Hematopoietic multipotent progenitor cell treated with erythropoietin and hydrocortisone succinate and interleukin-3 and kit ligand, for 15 days (in vitro differentiated cells): Measurements from ENCODE around the gene USP49.
A peak's percentile ranks its signal among the peaks of the same experiment; 100 is the strongest.
"Not testable (repeated sequence)": the region's sequence is repeated elsewhere in the genome, so short reads cannot be mapped to it uniquely, and the experiment has no call there.

Source experiments
- DNase-seq: peaks from one replicate; pipeline ENCODE4 v3.0.0-alpha.2; 2015; ENCODE audit warnings: low spot score

The USP49 gene

DNA sequence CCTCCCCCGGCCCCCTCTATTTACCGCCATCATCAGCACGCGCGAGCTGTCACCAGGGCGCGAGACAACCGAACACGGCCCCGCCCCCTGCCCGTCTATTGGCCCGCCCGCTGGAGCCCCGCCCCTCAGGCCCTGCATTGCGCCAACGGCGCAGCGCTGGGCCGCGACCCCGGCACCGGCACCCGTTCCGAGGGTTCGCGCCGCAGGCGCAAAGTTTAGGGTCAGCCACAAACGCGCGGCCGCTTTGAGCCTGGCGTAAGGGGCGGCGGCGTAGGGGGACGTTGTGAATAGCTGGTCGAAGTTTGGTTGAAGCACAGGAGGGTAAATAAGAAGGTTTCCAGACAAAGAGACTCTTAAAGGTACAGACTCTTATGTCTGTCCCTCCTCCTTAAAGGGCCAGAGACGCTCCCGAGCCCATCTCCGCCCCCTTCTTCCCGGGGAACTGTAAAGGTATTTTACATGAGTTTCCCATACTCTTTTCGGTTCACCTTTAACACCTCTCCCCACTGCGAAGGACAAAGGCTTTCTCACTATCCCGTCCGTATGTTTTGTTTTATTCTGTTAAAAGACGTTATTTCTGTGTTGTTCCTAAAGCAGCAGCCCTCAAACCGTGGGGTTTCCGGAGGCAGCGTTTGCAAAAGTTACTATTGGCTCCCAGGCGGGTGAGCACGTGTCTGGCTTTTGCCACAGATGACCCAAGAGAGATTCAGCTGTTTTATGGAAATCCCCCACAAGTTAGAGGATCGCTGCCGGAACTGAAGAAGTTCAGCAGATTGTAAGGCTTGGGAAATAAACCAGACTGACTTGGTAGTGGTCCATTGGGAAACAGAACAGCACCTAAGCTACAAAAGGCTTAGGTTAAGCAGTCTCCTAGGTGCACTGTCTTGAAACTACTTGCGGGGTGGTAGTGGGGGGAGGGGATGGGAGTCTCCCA lies at the start of gene USP49:
USP49 (minus strand) TSS at position 76 of the 934 bp plus-strand sequence. CDS start 88,392 bp downstream, outside the sequence.
- DNase-seq: peak; percentile 87

- no peak for DNase-seq
Measured at GRCh38 chr6:41943456-41943855, 48.3 kb upstream of the USP49 start.

GRCh38 chr6:41942882-41943281 lies 47.7 kb upstream of the USP49 start:
- not testable (repeated sequence) for DNase-seq

DNA sequence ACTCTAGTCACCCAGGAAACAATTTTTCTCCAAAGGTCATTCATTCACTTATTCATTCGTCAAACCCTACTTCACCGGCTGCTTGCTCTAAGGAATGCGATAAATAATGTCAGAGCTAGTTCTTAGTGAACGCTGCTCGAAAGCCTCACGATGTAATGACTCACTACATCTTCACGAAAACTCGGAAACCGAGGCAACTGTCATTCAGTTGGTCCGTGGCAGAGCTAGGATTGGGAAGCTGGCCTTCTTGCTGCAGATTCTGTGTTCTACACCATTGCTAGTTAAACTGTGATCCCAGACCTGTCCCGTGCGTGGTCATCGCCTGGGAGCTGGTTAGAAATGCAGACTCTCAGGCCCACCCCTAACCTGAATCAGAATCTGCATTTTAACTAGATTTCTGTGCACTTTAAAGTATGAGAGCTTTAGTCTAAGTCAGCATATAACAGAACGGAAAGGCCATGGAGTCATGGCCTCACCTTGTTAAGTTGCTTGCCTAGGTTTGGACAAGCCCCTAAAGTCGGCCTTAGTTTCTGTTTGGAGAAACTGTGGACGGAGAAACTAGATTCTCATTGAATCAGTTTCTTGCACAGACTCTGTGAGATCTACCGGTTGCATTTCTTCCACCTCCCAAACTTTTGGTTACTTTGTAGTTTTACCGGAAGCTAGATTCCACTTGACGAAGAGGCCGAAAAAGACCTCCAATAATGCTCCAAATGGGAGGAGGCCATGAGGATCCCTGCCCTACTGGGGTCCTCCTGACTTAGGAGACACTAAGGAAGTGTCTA lies 47.1 kb upstream of the USP49 start:
- no peak for DNase-seq

- DNase-seq: peak; percentile 92
Measured at GRCh38 chr6:41941280-41942066, 46.3 kb upstream of the USP49 start, which contains the start of gene CCND3. Gene CCND3, minus strand, starts transcription at chr6:41941808. Its CDS starts 159 bp downstream, at chr6:41941649.

- no peak for DNase-seq
Measured at GRCh38 chr6:41940759-41941279, 45.6 kb upstream of the USP49 start.

GRCh38 chr6:41939848-41940758 lies 44.9 kb upstream of the USP49 start:
- DNase-seq: peak; percentile 68

GRCh38 chr6:41939176-41939847 lies 44.1 kb upstream of the USP49 start:
- DNase-seq: no peak

- DNase-seq: no peak
Measured at GRCh38 chr6:41938590-41939175, 43.5 kb upstream of the USP49 start.

DNA sequence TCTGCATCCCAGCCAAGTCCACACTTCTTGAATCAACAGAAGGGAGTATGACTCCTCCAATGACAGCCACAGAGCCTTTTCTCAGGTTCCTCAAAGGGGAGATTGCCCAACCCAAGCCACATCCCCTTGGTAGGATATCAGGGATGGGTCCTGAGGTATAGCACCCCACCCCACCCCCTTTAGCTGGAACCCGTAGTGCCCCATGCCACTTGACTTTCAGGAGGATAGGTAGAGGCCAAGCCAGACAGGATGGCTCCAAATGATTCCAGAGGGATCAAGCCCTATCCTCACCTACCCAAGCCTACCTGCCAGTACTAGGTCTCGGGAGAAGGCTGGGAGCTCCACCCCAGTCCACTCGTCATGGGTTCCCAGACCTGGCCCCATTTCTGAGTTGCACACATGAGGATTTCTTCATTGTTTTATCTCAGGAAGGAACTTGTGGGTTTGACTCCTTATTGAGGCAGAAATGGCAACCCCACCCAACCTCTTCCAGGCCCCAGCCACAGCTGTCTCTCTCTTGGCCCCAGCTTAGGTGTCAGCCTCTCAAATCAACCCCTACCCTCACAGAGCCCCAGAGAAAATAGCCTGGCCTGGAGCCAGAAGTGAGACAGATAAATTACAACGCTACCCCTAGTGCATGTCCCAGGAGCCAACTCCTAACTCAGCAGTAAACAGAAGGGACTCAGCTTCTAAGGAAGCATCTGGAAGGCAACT lies 42.8 kb upstream of the USP49 start:
- DNase-seq: peak; percentile 74

DNA sequence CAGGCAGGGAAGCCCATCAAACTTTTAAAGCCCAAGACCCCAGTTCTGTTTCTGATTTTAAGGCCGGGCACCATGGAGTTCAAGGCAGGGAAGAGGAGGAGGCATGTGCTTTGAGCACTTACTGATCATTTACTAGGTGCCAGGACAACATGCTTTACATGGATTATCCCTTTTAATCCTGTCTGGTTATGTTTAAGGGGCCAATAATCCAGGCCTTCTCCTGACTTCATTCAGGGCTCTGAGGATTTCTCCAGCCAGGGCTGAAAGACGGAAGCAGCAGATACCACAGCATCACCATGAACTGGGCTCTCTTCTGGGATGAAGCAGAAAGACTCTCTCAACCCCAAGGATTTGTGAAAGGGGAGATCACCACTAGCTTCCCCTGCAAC lies 42.3 kb upstream of the USP49 start:
- no peak for DNase-seq

DNA sequence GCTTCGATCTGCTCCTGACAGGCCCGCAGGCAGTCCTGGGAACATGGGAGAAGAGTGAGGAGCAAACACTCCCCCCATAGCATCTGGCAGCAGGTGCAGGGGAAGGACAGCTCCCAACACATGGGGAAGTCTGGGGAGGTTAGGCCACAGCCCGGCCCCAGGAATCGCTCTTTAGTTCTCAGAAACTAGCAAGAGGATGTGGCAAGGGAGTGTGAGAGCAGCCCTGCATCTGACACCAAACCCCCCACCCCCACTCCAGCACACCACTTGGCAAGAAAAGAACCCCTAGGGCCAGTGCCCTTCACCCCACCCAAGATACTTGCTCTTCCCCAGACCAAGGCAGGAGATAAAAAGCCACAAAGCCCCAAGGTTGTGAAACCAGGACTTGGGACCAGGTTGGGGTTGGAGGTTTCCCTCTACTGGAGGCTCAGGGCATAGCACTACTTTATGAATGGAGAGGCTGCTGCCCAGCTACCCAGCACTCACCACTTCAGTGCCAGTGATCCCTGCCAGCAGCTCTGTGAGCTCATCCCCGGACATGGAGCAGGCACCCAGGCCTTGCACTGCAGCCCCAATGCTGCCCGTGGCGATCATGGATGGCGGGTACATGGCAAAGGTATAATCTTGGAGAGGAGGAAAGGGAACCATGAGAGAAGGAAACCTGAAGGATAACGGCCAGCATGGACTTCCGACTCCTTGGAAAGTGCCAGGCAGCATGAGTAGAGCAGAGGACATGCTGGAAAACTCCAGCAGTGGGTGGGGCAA lies 41.1 kb upstream of the USP49 start:
- DNase-seq: peak; percentile 90

GRCh38 chr6:41935685-41936072 lies 40.5 kb upstream of the USP49 start:
- DNase-seq: no peak

DNA sequence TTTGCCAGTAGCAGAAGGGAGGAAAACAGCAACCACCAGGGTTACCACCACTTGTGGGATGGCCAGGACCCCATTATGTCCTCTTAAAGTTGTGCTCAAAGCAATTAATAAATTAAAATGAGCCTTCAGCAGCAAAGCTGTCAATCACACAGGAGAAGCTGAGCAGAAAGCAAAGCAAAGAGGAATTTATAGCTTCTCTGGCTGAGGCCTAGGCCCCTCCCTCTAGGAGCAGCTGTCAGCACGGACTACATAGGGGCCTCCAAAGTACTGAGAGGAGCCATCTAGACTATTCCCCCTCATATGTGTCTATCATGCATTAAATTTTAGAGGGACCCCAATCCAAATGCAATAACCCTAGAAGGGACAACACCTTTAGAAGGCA lies 40.0 kb upstream of the USP49 start:
- no peak for DNase-seq

GRCh38 chr6:41934278-41935192 lies 39.4 kb upstream of the USP49 start:
- no peak for DNase-seq

DNA sequence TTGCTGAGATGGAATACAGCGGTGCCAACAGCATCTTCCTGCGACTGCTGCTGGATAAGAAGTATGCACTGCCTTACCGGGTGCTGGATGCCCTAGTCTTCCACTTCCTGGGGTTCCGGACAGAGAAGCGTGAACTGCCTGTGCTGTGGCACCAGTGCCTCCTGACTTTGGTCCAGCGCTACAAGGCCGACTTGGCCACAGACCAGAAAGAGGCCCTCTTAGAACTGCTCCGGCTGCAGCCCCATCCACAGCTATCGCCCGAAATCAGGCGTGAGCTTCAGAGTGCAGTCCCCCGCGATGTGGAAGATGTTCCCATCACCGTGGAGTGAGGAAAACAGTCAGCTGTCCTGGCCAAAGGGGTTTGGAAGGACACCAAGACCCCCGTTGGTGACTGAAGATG lies 37.2 kb upstream of the USP49 start:
- no peak for DNase-seq

DNA sequence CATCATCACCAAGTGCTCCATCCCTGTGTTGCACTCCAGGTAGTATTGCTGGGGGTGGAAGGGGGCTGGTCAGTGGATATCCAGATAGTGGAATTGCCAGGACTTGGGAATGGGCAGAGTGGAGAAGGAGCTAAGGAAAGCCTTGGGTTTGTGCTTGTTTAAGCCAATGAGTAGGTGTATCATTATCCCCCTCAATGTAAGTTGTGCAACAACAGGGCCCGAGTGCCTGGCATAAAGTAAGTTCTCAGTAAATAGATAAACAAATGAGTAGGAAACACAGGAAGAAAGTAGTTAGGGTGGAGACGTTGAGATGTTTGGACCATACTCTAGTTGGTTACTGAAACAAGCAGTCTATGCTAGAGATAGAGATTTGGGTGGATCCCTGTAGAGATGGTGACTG lies 36.6 kb upstream of the USP49 start:
- DNase-seq: no peak
